Mesothelial cell of epicardium (in vitro differentiated cells): ENCODE data around the gene CHRM1. TPM values are rescaled to one million over a fixed set of nuclear protein-coding genes. Genes with fewer than 3 reads are reported as not detected.

Source experiments
- DNase-seq, 2 experiments: peaks; one replicate each; pipeline ENCODE4 v3.0.0; 2021; ENCODE audit warnings: low spot score in 2 of 2; ENCODE audit not compliant: unreplicated experiment in 2 of 2
- H3K27ac Mint-ChIP-seq: 2 replicates; pipeline ENCODE4 v1.8.0; 2021; ENCODE audit warnings: mixed read lengths
- H3K27me3 Mint-ChIP-seq: 2 replicates; pipeline ENCODE4 v1.8.0; 2021; ENCODE audit warnings: low read depth, mixed read lengths
- H3K36me3 Mint-ChIP-seq: 2 replicates; pipeline ENCODE4 v1.8.0; 2021; ENCODE audit warnings: mixed read lengths
- H3K4me1 Mint-ChIP-seq: 2 replicates; pipeline ENCODE4 v1.8.0; 2021; ENCODE audit warnings: mixed read lengths
- H3K4me3 Mint-ChIP-seq: 2 replicates; pipeline ENCODE4 v1.8.0; 2021; ENCODE audit warnings: mild to moderate bottlenecking, moderate library complexity, mixed read lengths
- H3K9me3 Mint-ChIP-seq: 2 replicates; pipeline ENCODE4 v1.8.0; 2021; ENCODE audit warnings: mixed read lengths
- CTCF ChIP-seq: fragments of 200-600 bp; sonication (generic); IDR thresholded peaks from one replicate; pipeline ENCODE4 v1.5.0; 2021; ENCODE audit warnings: antibody characterized with exemption; ENCODE audit not compliant: unreplicated experiment
- total RNA-seq: library from RNA; stranded (reverse); gene quantifications from 3 replicates; pipeline ENCODE4 v1.2.1, GENCODE V29; 2021

Gene CHRM1
- total RNA-seq, 1 donor from 2014 or later: 0.09 TPM

- Mint-ChIP-seq H3K9me3 (no peaks in the 10 kb centered on the region), H3K36me3 (peaks cover 27% of the 10 kb centered on the region), H3K27me3 (no peaks in the 10 kb centered on the region), H3K27ac (peak within 1 kb of the TSS; percentile 100), H3K4me3 (peak within 1 kb of the TSS; percentile 99), H3K4me1 (peaks cover 51% of the 10 kb centered on the region)
- DNase-seq: peak; percentile 71 to 83
- TF ChIP-seq CTCF: peak; percentile 58
Measured at GRCh38 chr11:62880803-62881578, 40.2 kb downstream of the CHRM1 start, which contains the start of gene SLC3A2. TSS of gene SLC3A2 (plus strand) at chr11:62880896. CDS start at chr11:62881024, 128 bp downstream.

- TF ChIP-seq CTCF: no peak
- Mint-ChIP-seq H3K4me3 (peak overlapping the region; percentile 99), H3K9me3 (no peaks in the 10 kb centered on the region), H3K27me3 (no peaks in the 10 kb centered on the region), H3K4me1 (peaks cover 45% of the 10 kb centered on the region), H3K36me3 (peaks cover 22% of the 10 kb centered on the region), H3K27ac (peak overlapping the region; percentile 100)
- DNase-seq: no peak
Measured at GRCh38 chr11:62880231-62880802, 40.8 kb downstream of the CHRM1 start.

GRCh38 chr11:62879235-62879978 is 41.8 kb downstream of the CHRM1 start:
- H3K9me3 Mint-ChIP-seq: no peaks in the 10 kb centered on the region
- H3K4me1 Mint-ChIP-seq: peaks cover 40% of the 10 kb centered on the region
- no peak for DNase-seq
- H3K27me3 Mint-ChIP-seq: no peaks in the 10 kb centered on the region
- H3K27ac Mint-ChIP-seq: peak overlapping the region; percentile 100
- H3K36me3 Mint-ChIP-seq: peaks cover 18% of the 10 kb centered on the region
- no peak for TF ChIP-seq CTCF
- peak overlapping the region; percentile 99 for H3K4me3 Mint-ChIP-seq

- no peak for DNase-seq
- Mint-ChIP-seq H3K27ac (no peak overlapping the region), H3K9me3 (no peaks in the 10 kb centered on the region), H3K36me3 (peaks cover 7% of the 10 kb centered on the region), H3K4me1 (peaks cover 13% of the 10 kb centered on the region), H3K27me3 (no peaks in the 10 kb centered on the region), H3K4me3 (no peak overlapping the region)
- TF ChIP-seq CTCF: no peak
Measured at GRCh38 chr11:62876712-62877111, 44.5 kb downstream of the CHRM1 start.

- no peak for DNase-seq
- peaks cover 9% of the 10 kb centered on the region for H3K36me3 Mint-ChIP-seq
- H3K27me3 Mint-ChIP-seq: no peaks in the 10 kb centered on the region
- no peak overlapping the region for H3K4me3 Mint-ChIP-seq
- H3K9me3 Mint-ChIP-seq: no peaks in the 10 kb centered on the region
- peaks cover 13% of the 10 kb centered on the region for H3K4me1 Mint-ChIP-seq
- H3K27ac Mint-ChIP-seq: no peak overlapping the region
- TF ChIP-seq CTCF: no peak
Measured at GRCh38 chr11:62875698-62876478, 45.3 kb downstream of the CHRM1 start.
